CMK (cell line): Measurements from ENCODE around the gene FGD6.
"Not testable (repeated sequence)": the region's sequence is repeated elsewhere in the genome, so short reads cannot be mapped to it uniquely, and the experiment has no call there.

Experiments used
- DNase-seq: peaks from one replicate; pipeline ENCODE4 v3.0.0-alpha.2; 2010; ENCODE audit warnings: low read depth

Gene FGD6

GRCh38 chr12:95178136-95178535 is 39.1 kb downstream of the FGD6 start:
- no peak for DNase-seq

- no peak for DNase-seq
Measured at GRCh38 chr12:95177201-95177768, 40.0 kb downstream of the FGD6 start.

- DNase-seq, result no peak
Measured at GRCh38 chr12:95173392-95174251, 43.6 kb downstream of the FGD6 start.

- peak; percentile 27 for DNase-seq
Measured at GRCh38 chr12:95169368-95169767, 47.9 kb downstream of the FGD6 start.

- no peak for DNase-seq
Measured at GRCh38 chr12:95168746-95169145, 48.5 kb downstream of the FGD6 start.

GRCh38 chr12:95164656-95165055 is 52.6 kb downstream of the FGD6 start:
- DNase-seq, result no peak

- DNase-seq, result no peak
Measured at GRCh38 chr12:95158919-95159318, 58.3 kb downstream of the FGD6 start.

GRCh38 chr12:95151821-95152220 is 65.4 kb downstream of the FGD6 start:
- DNase-seq, result no peak

- DNase-seq, result no peak
Measured at GRCh38 chr12:95151406-95151805, 65.9 kb downstream of the FGD6 start.

- no peak for DNase-seq
Measured at GRCh38 chr12:95150501-95150900, 66.8 kb downstream of the FGD6 start.

GRCh38 chr12:95147866-95148265 is 69.4 kb downstream of the FGD6 start:
- DNase-seq, result no peak

GRCh38 chr12:95146769-95147168 is 70.5 kb downstream of the FGD6 start:
- no peak for DNase-seq

- DNase-seq, result no peak
Measured at GRCh38 chr12:95143621-95144205, 73.6 kb downstream of the FGD6 start.

GRCh38 chr12:95142431-95143151 is 74.7 kb downstream of the FGD6 start:
- DNase-seq, result no peak

- DNase-seq, result no peak
Measured at GRCh38 chr12:95141310-95141709, 76.0 kb downstream of the FGD6 start.

GRCh38 chr12:95138031-95138430 is 79.2 kb downstream of the FGD6 start:
- DNase-seq, result not testable (repeated sequence)

- no peak for DNase-seq
Measured at GRCh38 chr12:95136598-95136997, 80.7 kb downstream of the FGD6 start.

GRCh38 chr12:95134085-95134484 is 83.2 kb downstream of the FGD6 start:
- no peak for DNase-seq

GRCh38 chr12:95131589-95132340 is 85.5 kb downstream of the FGD6 start:
- DNase-seq, result no peak

GRCh38 chr12:95130096-95130495 is 87.2 kb downstream of the FGD6 start:
- no peak for DNase-seq

- no peak for DNase-seq
Measured at GRCh38 chr12:95129115-95129514, 88.2 kb downstream of the FGD6 start.

GRCh38 chr12:95126736-95127135 is 90.5 kb downstream of the FGD6 start:
- DNase-seq, result no peak
